OCI-LY1 (cell line): ENCODE data around the gene WWOX.

Experiments used
- EZH2 ChIP-seq: fragments of 200-600 bp; sonication (generic), shearing (Covaris generic); IDR thresholded peaks from 2 replicates; pipeline ENCODE4 v1.8.0; 2017; ENCODE audit warnings: borderline replicate concordance, mixed run types, mild to moderate bottlenecking, antibody characterized with exemption, low read length, moderate library complexity, mixed read lengths
- TF ChIP-seq, protein P1 (sequence below): fragments of 200-600 bp; sonication (generic), shearing (Covaris generic); IDR thresholded peaks from 2 replicates; pipeline ENCODE4 v1.5.1; 2017; ENCODE audit warnings: mild to moderate bottlenecking, antibody characterized with exemption, low read length, moderate library complexity, mixed read lengths

DNA sequence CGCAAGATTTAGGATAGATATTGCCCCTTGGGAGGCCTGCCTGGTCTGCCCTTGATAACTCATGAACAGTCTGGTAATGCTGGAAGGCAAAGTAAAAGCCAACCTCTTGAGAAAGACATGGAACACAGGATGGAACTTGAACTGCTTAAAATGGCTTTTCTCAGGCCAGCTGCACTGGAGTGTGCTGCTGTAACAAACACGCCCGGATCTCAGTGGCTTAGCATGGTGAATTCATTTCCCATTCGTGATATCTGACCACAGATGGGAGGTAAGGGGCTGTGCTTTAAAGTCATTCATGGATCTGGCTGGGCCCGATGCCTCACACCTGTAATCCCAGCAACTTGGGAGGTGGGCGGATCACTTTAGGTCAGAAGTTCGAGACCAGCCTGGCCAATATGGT lies 113.2 kb downstream of the WWOX start:
- TF ChIP-seq, protein P1, sequence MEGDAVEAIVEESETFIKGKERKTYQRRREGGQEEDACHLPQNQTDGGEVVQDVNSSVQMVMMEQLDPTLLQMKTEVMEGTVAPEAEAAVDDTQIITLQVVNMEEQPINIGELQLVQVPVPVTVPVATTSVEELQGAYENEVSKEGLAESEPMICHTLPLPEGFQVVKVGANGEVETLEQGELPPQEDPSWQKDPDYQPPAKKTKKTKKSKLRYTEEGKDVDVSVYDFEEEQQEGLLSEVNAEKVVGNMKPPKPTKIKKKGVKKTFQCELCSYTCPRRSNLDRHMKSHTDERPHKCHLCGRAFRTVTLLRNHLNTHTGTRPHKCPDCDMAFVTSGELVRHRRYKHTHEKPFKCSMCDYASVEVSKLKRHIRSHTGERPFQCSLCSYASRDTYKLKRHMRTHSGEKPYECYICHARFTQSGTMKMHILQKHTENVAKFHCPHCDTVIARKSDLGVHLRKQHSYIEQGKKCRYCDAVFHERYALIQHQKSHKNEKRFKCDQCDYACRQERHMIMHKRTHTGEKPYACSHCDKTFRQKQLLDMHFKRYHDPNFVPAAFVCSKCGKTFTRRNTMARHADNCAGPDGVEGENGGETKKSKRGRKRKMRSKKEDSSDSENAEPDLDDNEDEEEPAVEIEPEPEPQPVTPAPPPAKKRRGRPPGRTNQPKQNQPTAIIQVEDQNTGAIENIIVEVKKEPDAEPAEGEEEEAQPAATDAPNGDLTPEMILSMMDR: no peak
- TF ChIP-seq EZH2: no peak
